ENCODE results near the gene KCTD16.

The KCTD16 gene

GRCh38 chr5:144142139-144142823 lies 28.4 kb upstream of the KCTD16 start (continued):
- TF ChIP-seq ZSCAN30 (tag by site-specific recombination; IDR thresholded peaks at IDR 0.05) (0 out of 2 replicates have a peak, but pooled peaks have one; percentile 12), ZFP37 (tag by site-specific recombination; IDR thresholded peaks at IDR 0.05) (no peak), CTCF (tag by site-specific recombination; IDR thresholded peaks at IDR 0.05) (peak; percentile 65)

- H3K27ac ChIP-seq (ENCODE audit: extremely low read depth, low read depth, low read length): no peak overlapping the region
- TF ChIP-seq ZNF830 (tag by site-specific recombination; IDR thresholded peaks at IDR 0.05; ENCODE audit: low read depth): no peak
- POLR2A ChIA-PET: interaction anchor here (0.5 kb wide), 1 partner anchor 1023 kb away, joined by 3 read pairs; no protein-coding TSS in a partner anchor
- no peak overlapping the region for H3K4me3 ChIP-seq (ENCODE audit: low read depth, low read length)
- peaks cover 11% of the 10 kb centered on the region; the same call in 1 of the 2 replicates for H3K4me1 ChIP-seq (ENCODE audit: control insufficient read depth, insufficient read depth, low read length)
- no peaks in the 10 kb centered on the region for H3K9me3 ChIP-seq (ENCODE audit: control insufficient read depth, insufficient read depth, low read depth, low read length)
- CTCF ChIA-PET: interaction anchor here (0.6 to 4.6 kb wide), 26 partner anchors 10 to 1147 kb away, joined by 3 to 24 read pairs (median 4); no protein-coding TSS in a partner anchor
- no peaks in the 10 kb centered on the region for H3K36me3 ChIP-seq (ENCODE audit: control insufficient read depth in 2 of 2, insufficient read depth in 1 of 2, low read length in 2 of 2)
These were observed 27.9 kb upstream of the KCTD16 start for GRCh38 chr5:144142824-144143162.

- ChIA-PET CTCF (interaction anchor here (0.6 to 4.6 kb wide), 9 partner anchors 9 to 1148 kb away, joined by 3 to 24 read pairs (median 5); no protein-coding TSS in a partner anchor), POLR2A (no interaction called here)
- TF ChIP-seq ZNF280C (tag by site-specific recombination; IDR thresholded peaks at IDR 0.05) (no peak), PRDM10 (tag by site-specific recombination; IDR thresholded peaks at IDR 0.05) (no peak)
These were observed 27.0 kb upstream of the KCTD16 start for GRCh38 chr5:144143625-144144024.

GRCh38 chr5:144144956-144145751 lies 25.5 kb upstream of the KCTD16 start:
- H3K36me3 ChIP-seq (ENCODE audit: control insufficient read depth in 2 of 2, insufficient read depth in 1 of 2, low read length in 2 of 2): no peaks in the 10 kb centered on the region
- H3K9me3 ChIP-seq (ENCODE audit: control insufficient read depth, insufficient read depth, low read depth, low read length): no peaks in the 10 kb centered on the region
- ChIA-PET CTCF (no interaction called here), POLR2A (no interaction called here)
- no peak overlapping the region for H3K27ac ChIP-seq (ENCODE audit: extremely low read depth, low read depth, low read length)
- H3K4me1 ChIP-seq (ENCODE audit: control insufficient read depth, insufficient read depth, low read length): peaks cover 11% of the 10 kb centered on the region; the same call in 1 of the 2 replicates
- no peak overlapping the region for H3K4me3 ChIP-seq (ENCODE audit: low read depth, low read length)
- no peak for TF ChIP-seq KLF10 (tag by site-specific recombination; IDR thresholded peaks at IDR 0.05)
- TF ChIP-seq OVOL3 (tag by site-specific recombination; IDR thresholded peaks at IDR 0.05): 0 out of 2 replicates have a peak, but pooled peaks have one; percentile 13
- no peak for TF ChIP-seq ZNF513 (tag by site-specific recombination; IDR thresholded peaks at IDR 0.05)
- peak; percentile 55 for TF ChIP-seq ATF2 (tag by site-specific recombination; IDR thresholded peaks at IDR 0.05; ENCODE audit: low read depth)
- peak; percentile 23; the same call in 1 of the 2 replicates for TF ChIP-seq ZBTB17 (tag by site-specific recombination; IDR thresholded peaks at IDR 0.05)
- TF ChIP-seq ZNF148 (tag by site-specific recombination; IDR thresholded peaks at IDR 0.05; ENCODE audit: borderline replicate concordance): 0 out of 2 replicates have a peak, but pooled peaks have one; percentile 32

More at GRCh38 chr5:144143625-144144024, 27.0 kb upstream of the KCTD16 start:
- H3K9me3 ChIP-seq (ENCODE audit: control insufficient read depth, insufficient read depth, low read depth, low read length): no peaks in the 10 kb centered on the region
- peaks cover 11% of the 10 kb centered on the region; the same call in 1 of the 2 replicates for H3K4me1 ChIP-seq (ENCODE audit: control insufficient read depth, insufficient read depth, low read length)
- no peaks in the 10 kb centered on the region for H3K36me3 ChIP-seq (ENCODE audit: control insufficient read depth in 2 of 2, insufficient read depth in 1 of 2, low read length in 2 of 2)
- no peak overlapping the region for H3K27ac ChIP-seq (ENCODE audit: extremely low read depth, low read depth, low read length)
- H3K4me3 ChIP-seq (ENCODE audit: low read depth, low read length): no peak overlapping the region
